HepG2 (cell line): ENCODE results near the gene DYTN. TPM values are rescaled to one million over a fixed set of nuclear protein-coding genes. Genes with fewer than 3 reads are reported as not detected.

Source experiments
- CC2D1A ChIP-seq: sonication (generic); formaldehyde crosslinking; IDR thresholded peaks from 2 replicates; pipeline ENCODE4 v1.8.1; 2023; ENCODE audit warnings: mild to moderate bottlenecking, missing genetic modification reagents
- HDAC6 ChIP-seq: fragments of 200-600 bp; sonication (generic); IDR thresholded peaks from 2 replicates; pipeline ENCODE4 v1.7.0; 2017; ENCODE audit warnings: mild to moderate bottlenecking, antibody characterized with exemption, low read length, low read depth
- HNRNPLL ChIP-seq: fragments of 200-400 bp; formaldehyde crosslinking; IDR thresholded peaks from 2 replicates; pipeline ENCODE4 v1.6.1; 2017; ENCODE audit warnings: mild to moderate bottlenecking, low read depth, low read length; ENCODE audit not compliant: poor library complexity, severe bottlenecking
- NCOA1 ChIP-seq: sonication (generic); formaldehyde crosslinking; IDR thresholded peaks from 2 replicates; pipeline ENCODE4 v1.9.0; 2021; ENCODE audit warnings: missing genetic modification reagents
- SRF ChIP-seq: IDR thresholded peaks from 2 replicates; pipeline ENCODE4 v1.6.1; 2011; ENCODE audit warnings: mild to moderate bottlenecking, low read depth, low read length, moderate library complexity
- U2AF1 ChIP-seq: fragments of 200-400 bp; formaldehyde crosslinking; optimal IDR thresholded peaks from 2 replicates; pipeline ENCODE3; 2017; ENCODE audit warnings: mild to moderate bottlenecking, low read depth, low read length
- ZBTB8A ChIP-seq: sonication (generic); formaldehyde crosslinking; IDR thresholded peaks from 2 replicates; pipeline ENCODE4 v1.4.0; 2020; ENCODE audit warnings: mild to moderate bottlenecking, low read depth, missing genetic modification reagents, borderline replicate concordance
- ZNF335 ChIP-seq: sonication (generic); formaldehyde crosslinking; IDR thresholded peaks from 2 replicates; pipeline ENCODE4 v1.4.0; 2020; ENCODE audit warnings: missing genetic modification reagents
- ZNF878 ChIP-seq: sonication (generic); formaldehyde crosslinking; IDR thresholded peaks from 2 replicates; pipeline ENCODE4 v1.8.1; 2023; ENCODE audit warnings: mild to moderate bottlenecking, missing genetic modification reagents, moderate library complexity
- ZSCAN20 ChIP-seq: sonication (generic); formaldehyde crosslinking; IDR thresholded peaks from 2 replicates; pipeline ENCODE4 v1.4.0; 2020; ENCODE audit warnings: missing genetic modification reagents, mild to moderate bottlenecking, borderline replicate concordance
- polyA plus RNA-seq, 8 experiments: library from polyadenylated mRNA; depleted of rRNA in 3 of 8; stranded (reverse) in 7 of 8; unstranded in 1 of 8; fragments of >200 nt; fragmentation: Illumina TruSeq in 4 of 8; extraction: Trizol in 4 of 8; gene quantifications; 2 replicates each; pipeline versions ENCODE4 v1.2.1 to v1.2.3, GENCODE V29; 2011 to 2016; ENCODE audit warnings: low read depth in 4 of 8, missing spikeins in 1 of 8, mixed read lengths in 1 of 8; ENCODE audit not compliant: insufficient read depth in 1 of 8
- total RNA-seq, 5 experiments: library from RNA; depleted of rRNA; stranded (reverse); fragments of >200 nt; fragmentation: Illumina TruSeq; extraction: Trizol; gene quantifications; 2 replicates each; pipeline ENCODE4 v1.2.3, GENCODE V29; 2016; ENCODE audit warnings: low read depth in 1 of 5
- TF ChIP-seq, protein P1 (sequence below): sonication (generic); formaldehyde crosslinking; IDR thresholded peaks from 2 replicates; pipeline ENCODE4 v1.4.0; 2020; ENCODE audit warnings: mild to moderate bottlenecking, missing genetic modification reagents
- TF ChIP-seq, protein P2 (sequence below): sonication (generic); formaldehyde crosslinking; IDR thresholded peaks from 2 replicates; pipeline ENCODE4 v1.5.1; 2020; ENCODE audit warnings: missing genetic modification reagents, mild to moderate bottlenecking, borderline replicate concordance
- TF ChIP-seq, protein P3 (sequence below): sonication (generic); formaldehyde crosslinking; IDR thresholded peaks from 2 replicates; pipeline ENCODE4; 2020; ENCODE audit warnings: missing genetic modification reagents, mild to moderate bottlenecking, borderline replicate concordance
- TF ChIP-seq, protein P4 (sequence below), 2 experiments: sonication (generic) in 1 of 2; formaldehyde crosslinking in 1 of 2; IDR thresholded peaks; 2 replicates each; pipeline versions ENCODE4 v1.4.0 to v1.6.1; 2018 to 2020; ENCODE audit warnings: missing genetic modification reagents in 2 of 2, borderline replicate concordance in 1 of 2, low read depth in 1 of 2, mild to moderate bottlenecking in 1 of 2, missing biosample characterization in 1 of 2

DYTN gene
- total and polyA plus RNA-seq, 2 of the 13 experiments (the other 11 are each of a cell fraction or from before 2014, with no cell fraction given): not detected

DNA sequence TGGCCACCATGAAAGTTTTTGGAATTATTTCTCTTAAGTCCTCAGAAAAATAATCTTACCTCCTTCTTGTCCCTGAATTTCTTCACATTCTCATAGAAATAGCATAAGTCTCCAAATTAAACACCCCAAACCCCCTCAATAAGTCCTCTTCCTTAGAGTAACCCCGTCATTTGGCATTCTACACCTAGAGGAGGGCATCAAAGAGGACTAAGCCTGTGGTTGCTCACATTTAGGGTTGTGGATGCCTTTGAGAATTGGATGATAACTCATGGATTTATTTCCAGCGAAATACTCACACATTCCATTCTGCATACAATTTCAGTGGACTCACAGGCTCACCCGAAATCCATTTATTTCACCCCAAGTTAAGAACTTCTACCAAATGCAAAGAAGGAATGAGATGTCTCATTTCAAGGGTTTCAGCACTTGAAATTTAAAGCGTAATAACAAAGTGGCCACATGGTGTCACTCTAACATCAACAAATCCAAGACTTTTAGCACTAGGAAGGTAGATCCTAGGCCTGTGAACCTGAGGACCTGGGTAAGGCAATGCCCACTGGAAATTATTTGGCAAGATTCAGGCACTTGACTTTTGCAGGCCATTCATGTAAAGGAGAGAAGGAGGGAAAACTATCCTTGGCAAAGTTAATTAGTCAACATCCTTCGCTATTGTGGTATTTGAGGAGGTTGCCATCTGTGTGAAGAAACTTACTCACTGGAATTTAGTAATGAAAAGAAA, 24.6 kb downstream of the DYTN start (continued):
- TF ChIP-seq, protein P1, sequence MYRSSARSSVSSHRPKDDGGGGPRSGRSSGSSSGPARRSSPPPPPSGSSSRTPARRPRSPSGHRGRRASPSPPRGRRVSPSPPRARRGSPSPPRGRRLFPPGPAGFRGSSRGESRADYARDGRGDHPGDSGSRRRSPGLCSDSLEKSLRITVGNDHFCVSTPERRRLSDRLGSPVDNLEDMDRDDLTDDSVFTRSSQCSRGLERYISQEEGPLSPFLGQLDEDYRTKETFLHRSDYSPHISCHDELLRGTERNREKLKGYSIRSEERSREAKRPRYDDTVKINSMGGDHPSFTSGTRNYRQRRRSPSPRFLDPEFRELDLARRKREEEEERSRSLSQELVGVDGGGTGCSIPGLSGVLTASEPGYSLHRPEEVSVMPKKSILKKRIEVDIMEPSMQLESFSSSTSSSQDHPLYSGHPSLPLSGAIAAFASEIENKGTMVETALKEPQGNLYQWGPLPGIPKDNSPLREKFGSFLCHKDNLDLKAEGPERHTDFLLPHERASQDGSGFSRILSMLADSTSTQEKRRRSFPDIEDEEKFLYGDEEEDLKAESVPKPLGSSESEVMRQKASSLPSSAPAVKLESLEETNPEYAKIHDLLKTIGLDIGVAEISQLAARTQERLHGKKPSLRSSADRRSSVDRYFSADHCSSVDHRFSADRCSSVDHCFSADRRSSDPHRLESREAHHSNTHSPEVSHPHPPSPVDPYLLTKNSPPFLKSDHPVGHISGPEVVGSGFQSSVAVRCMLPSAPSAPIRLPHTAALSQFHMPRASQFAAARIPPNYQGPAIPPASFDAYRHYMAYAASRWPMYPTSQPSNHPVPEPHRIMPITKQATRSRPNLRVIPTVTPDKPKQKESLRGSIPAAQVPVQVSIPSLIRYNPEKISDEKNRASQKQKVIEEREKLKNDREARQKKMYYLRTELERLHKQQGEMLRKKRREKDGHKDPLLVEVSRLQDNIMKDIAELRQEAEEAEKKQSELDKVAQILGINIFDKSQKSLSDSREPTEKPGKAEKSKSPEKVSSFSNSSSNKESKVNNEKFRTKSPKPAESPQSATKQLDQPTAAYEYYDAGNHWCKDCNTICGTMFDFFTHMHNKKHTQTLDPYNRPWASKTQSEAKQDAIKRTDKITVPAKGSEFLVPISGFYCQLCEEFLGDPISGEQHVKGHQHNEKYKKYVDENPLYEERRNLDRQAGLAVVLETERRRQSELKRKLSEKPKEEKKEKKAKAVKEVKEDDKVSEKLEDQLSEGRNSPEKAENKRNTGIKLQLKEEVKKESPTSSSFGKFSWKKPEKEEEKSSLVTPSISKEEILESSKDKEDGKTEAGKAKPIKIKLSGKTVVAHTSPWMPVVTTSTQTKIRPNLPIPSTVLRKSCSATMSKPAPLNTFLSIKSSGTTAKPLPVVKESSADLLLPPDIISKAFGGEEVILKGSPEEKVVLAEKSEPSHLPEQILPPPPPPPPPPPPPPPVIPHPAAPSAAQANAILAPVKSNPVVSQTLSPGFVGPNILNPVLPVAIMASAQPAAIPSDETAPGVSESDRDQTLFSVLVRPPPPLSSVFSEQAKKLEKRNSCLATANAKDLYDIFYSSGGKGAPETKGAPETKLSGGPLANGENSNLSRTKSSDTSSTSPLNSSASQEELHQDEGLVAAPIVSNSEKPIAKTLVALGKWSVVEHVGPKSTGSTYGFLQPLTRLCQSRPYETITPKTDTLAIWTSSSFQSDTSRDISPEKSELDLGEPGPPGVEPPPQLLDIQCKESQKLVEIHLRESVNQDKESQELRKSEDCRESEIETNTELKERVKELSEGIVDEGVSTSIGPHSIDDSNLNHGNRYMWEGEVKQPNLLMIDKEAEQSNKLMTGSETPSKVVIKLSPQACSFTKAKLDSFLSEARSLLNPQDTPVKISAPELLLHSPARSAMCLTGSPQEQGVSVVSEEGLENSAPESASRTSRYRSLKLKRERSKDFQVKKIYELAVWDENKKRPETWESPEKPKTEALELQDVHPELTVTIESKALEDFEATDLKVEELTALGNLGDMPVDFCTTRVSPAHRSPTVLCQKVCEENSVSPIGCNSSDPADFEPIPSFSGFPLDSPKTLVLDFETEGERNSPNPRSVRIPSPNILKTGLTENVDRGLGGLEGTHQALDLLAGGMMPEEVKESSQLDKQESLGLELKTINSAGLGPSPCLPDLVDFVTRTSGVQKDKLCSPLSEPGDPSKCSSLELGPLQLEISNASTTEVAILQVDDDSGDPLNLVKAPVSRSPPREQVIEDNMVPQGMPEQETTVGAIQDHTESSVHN (CRISPR knock-in tag): no peak
- TF ChIP-seq CC2D1A (CRISPR knock-in tag) (no peak), ZBTB8A (0 out of 2 replicates have a peak, but pooled peaks have one; percentile 39), SRF (no peak), U2AF1 (no peak), HDAC6 (no peak), ZSCAN20 (CRISPR knock-in tag) (no peak), NCOA1 (CRISPR knock-in tag) (no peak), HNRNPLL (no peak), ZNF878 (CRISPR knock-in tag) (no peak), ZNF335 (no peak)
- TF ChIP-seq, protein P2, sequence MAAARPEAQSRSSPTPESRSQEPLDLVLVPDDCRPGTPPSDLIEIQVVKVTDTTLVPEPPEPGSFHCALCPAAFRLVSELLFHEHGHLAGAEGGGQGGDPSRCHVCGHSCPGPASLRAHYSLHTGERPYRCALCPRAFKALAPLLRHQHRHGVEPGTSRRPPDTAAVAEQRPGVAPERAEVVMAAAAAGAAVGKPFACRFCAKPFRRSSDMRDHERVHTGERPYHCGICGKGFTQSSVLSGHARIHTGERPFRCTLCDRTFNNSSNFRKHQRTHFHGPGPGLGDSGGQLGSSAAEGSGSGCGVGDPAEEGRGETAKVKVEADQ: no peak
- TF ChIP-seq, protein P3, sequence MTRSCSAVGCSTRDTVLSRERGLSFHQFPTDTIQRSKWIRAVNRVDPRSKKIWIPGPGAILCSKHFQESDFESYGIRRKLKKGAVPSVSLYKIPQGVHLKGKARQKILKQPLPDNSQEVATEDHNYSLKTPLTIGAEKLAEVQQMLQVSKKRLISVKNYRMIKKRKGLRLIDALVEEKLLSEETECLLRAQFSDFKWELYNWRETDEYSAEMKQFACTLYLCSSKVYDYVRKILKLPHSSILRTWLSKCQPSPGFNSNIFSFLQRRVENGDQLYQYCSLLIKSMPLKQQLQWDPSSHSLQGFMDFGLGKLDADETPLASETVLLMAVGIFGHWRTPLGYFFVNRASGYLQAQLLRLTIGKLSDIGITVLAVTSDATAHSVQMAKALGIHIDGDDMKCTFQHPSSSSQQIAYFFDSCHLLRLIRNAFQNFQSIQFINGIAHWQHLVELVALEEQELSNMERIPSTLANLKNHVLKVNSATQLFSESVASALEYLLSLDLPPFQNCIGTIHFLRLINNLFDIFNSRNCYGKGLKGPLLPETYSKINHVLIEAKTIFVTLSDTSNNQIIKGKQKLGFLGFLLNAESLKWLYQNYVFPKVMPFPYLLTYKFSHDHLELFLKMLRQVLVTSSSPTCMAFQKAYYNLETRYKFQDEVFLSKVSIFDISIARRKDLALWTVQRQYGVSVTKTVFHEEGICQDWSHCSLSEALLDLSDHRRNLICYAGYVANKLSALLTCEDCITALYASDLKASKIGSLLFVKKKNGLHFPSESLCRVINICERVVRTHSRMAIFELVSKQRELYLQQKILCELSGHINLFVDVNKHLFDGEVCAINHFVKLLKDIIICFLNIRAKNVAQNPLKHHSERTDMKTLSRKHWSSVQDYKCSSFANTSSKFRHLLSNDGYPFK (CRISPR knock-in tag): no peak
- TF ChIP-seq, protein P4, sequence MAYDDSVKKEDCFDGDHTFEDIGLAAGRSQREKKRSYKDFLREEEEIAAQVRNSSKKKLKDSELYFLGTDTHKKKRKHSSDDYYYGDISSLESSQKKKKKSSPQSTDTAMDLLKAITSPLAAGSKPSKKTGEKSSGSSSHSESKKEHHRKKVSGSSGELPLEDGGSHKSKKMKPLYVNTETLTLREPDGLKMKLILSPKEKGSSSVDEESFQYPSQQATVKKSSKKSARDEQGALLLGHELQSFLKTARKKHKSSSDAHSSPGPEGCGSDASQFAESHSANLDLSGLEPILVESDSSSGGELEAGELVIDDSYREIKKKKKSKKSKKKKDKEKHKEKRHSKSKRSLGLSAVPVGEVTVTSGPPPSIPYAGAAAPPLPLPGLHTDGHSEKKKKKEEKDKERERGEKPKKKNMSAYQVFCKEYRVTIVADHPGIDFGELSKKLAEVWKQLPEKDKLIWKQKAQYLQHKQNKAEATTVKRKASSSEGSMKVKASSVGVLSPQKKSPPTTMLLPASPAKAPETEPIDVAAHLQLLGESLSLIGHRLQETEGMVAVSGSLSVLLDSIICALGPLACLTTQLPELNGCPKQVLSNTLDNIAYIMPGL (CRISPR knock-in tag; IDR thresholded peaks at IDR 0.05; ENCODE audit: borderline replicate concordance in 1 of 2, low read depth in 1 of 2): no peak; a peak in 1 of 4 replicates
